GM19099 (cell line): Measurements from ENCODE around the gene INSRR.

Source experiments
- POLR2A ChIP-seq: IDR thresholded peaks from 3 replicates; pipeline ENCODE4 v1.6.1; 2011; ENCODE audit warnings: low read depth; ENCODE audit not compliant: insufficient read length; ENCODE audit errors: extremely low read depth

Gene INSRR

GRCh38 chr1:156803086-156803851 is 55.6 kb downstream of the INSRR start:
- no peak for TF ChIP-seq POLR2A

- TF ChIP-seq POLR2A: no peak
These were observed 56.4 kb downstream of the INSRR start for GRCh38 chr1:156802421-156802935.

DNA sequence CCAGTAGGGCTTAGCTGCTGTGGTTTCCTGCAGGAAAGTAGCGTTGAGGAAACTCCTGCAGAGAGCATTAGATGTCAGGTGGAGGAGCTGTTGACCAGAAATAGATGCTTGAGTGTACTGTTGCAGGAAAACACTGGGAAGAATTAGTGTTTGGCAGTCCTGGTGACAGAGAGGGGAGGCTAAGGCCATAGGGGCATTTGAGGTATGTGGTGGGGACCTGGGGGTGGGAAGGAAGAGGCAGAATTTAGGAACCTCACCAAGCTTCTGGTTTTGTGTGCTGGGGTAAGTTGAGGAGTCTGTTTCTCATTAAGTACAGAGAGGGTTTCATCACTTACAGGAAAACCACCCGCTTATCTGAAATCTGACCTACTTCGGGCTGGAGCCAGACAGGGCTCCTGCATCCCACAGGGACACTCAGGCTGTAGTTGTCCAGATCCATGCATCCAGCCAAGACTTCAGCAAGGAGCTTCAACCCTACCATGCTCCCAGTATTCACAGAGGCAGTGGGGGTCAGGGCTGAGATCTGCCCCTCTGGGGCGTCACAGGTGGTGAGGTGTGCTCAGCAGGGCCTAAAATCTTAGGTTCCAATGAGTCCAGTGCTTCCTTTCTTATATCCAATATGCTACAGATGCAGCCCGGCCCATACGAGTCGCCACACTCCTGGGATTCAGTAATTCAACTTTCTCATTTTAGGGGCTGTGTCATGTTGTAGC is 57.4 kb downstream of the INSRR start:
- TF ChIP-seq POLR2A: no peak

GRCh38 chr1:156797212-156797871 is 61.6 kb downstream of the INSRR start:
- TF ChIP-seq POLR2A: no peak

GRCh38 chr1:156796340-156797097 is 62.4 kb downstream of the INSRR start:
- no peak for TF ChIP-seq POLR2A

DNA sequence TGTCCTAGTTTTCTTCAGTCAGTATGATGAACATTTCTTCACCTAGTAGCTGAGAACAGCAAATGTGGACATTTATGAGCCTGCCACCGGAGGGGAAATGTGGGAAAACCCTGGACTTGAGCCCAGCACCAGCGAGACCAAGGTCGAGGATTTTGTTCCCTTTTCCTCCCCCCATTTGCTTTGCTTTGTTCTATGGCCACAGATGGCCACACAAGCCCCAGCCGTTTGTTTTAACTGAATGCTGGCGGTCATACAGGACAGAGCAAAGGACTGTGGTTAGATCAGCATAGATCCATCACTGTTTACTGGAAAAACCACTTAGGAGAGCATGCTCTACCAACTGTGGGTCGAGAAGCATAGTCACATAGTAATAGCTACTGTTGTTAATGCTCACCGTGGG is 63.1 kb downstream of the INSRR start:
- TF ChIP-seq POLR2A: no peak

DNA sequence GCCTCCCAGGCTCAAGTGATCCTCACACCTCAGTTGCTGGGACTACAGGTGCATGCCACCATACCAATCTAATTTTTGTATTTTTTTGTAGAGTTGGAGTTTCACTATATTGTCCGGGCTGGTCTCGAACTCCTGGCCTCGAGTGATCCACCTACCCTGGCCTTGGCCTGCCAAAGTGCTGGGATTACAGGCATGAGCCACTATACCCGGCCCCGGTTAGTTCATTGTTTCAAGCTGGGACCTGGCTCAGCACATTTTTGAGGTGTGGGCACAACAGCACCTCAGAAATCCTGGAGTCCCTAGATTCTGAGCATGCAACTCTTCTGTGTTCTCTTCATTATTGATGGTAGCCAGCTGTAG is 63.6 kb downstream of the INSRR start:
- no peak for TF ChIP-seq POLR2A

DNA sequence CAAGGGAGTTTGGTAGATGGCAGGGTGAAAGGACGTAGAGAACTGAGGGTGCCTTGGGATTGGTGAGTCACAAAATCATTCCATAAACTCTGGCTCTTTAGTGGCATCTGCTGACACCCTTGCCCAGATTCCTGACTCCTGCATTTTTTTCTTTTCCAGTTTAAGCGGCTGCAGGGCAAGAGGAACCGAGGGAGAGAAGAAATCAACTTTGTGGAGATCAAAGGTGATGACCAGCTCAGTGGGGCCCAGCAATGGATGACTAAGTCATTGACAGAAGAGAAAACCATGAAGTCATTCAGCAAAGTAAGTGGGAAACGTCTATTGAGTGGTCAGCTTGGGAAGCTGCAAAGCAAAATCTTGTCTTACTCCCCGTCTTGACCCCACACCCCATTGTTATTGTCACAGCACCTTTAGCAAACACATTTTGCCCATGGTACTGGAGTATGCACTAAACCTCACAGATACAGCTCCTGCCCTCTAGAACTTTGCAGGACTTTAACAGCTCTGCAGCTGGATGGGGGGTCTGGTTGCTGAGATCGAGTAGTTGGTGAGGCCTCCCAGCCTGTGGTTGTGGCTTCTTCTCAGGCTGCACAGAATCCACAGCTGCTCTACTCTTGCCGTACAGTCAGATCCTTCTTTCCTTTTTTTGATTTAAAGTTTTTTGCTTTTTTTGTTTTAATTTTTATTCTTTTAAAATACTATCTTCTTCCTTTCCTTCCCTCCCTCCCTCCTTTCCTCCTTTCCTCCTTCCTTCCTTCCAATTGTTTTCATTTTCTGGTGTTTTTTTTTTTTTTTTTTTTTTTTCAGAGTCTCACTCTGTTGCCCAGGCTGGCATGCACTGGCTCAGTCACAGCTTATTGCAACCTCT is 64.2 kb downstream of the INSRR start:
- no peak for TF ChIP-seq POLR2A
